HepG2 (cell line): ENCODE data around the gene GRB10. TPM values are rescaled to one million over a fixed set of nuclear protein-coding genes. Genes with fewer than 3 reads are reported as not detected.
A peak's percentile ranks its signal among the peaks of the same experiment; 100 is the strongest.

ENCODE experiments used
- EED ChIP-seq: sonication (generic); formaldehyde crosslinking; IDR thresholded peaks from 2 replicates; pipeline ENCODE4 v1.5.0; 2020; ENCODE audit warnings: mild to moderate bottlenecking, missing genetic modification reagents
- FOSL1 ChIP-seq: sonication (generic); formaldehyde crosslinking; IDR thresholded peaks from 2 replicates; pipeline ENCODE4 v1.9.0; 2021; ENCODE audit warnings: missing genetic modification reagents, borderline replicate concordance
- FOXA3 ChIP-seq: IDR thresholded peaks from 2 replicates; pipeline ENCODE4 v1.6.1; 2016; ENCODE audit warnings: missing genetic modification reagents, missing compliant biosample characterization
- GPN1 ChIP-seq: sonication (generic); formaldehyde crosslinking; IDR thresholded peaks from 2 replicates; pipeline ENCODE4 v1.5.1; 2020; ENCODE audit warnings: missing genetic modification reagents, borderline replicate concordance
- MATR3 ChIP-seq: sonication (generic); formaldehyde crosslinking; IDR thresholded peaks from 2 replicates; pipeline ENCODE4 v1.4.0; 2020; ENCODE audit warnings: missing genetic modification reagents
- MAZ ChIP-seq, 2 experiments: sonication (generic) in 1 of 2; formaldehyde crosslinking in 1 of 2; IDR thresholded peaks; 2 replicates each; pipeline versions ENCODE4 v1.5.0 to v1.6.1; 2012 to 2020; ENCODE audit warnings: low read depth in 2 of 2, mild to moderate bottlenecking in 2 of 2, borderline replicate concordance in 1 of 2, improper control_type of control experiment in 1 of 2, low read length in 1 of 2, missing genetic modification reagents in 1 of 2, moderate library complexity in 1 of 2
- MXD3 ChIP-seq: IDR thresholded peaks from 2 replicates; pipeline ENCODE4 v1.6.1; 2016; ENCODE audit warnings: mild to moderate bottlenecking, missing biosample characterization, missing genetic modification reagents
- SP5 ChIP-seq: IDR thresholded peaks from 2 replicates; pipeline ENCODE4 v1.6.1; 2016; ENCODE audit warnings: low read depth, borderline replicate concordance
- SPEN ChIP-seq: sonication (generic); formaldehyde crosslinking; IDR thresholded peaks from 2 replicates; pipeline ENCODE4 v1.5.1; 2020; ENCODE audit warnings: low read depth, mild to moderate bottlenecking, missing genetic modification reagents
- TAF1 ChIP-seq: sonication (generic); formaldehyde crosslinking; IDR thresholded peaks from 2 replicates; pipeline ENCODE4 v1.4.0; 2020; ENCODE audit warnings: missing genetic modification reagents
- ZBTB1 ChIP-seq: sonication (generic); formaldehyde crosslinking; IDR thresholded peaks from 2 replicates; pipeline ENCODE4 v1.4.0; 2020; ENCODE audit warnings: missing genetic modification reagents, borderline replicate concordance
- ZGPAT ChIP-seq: IDR thresholded peaks from 2 replicates; pipeline ENCODE4 v1.6.1; 2016; ENCODE audit warnings: mild to moderate bottlenecking
- ZKSCAN1 ChIP-seq: fragments of 150-350 bp; IDR thresholded peaks from 2 replicates; pipeline ENCODE4 v1.6.1; 2014; ENCODE audit warnings: low read length
- ZNF761 ChIP-seq: sonication (generic); formaldehyde crosslinking; conservative IDR thresholded peaks from 2 replicates; pipeline ENCODE4 v1.4.0; 2020; ENCODE audit warnings: mild to moderate bottlenecking, missing genetic modification reagents
- ZSCAN25 ChIP-seq: sonication (generic); formaldehyde crosslinking; IDR thresholded peaks from 2 replicates; pipeline ENCODE4 v1.8.0; 2022; ENCODE audit warnings: mild to moderate bottlenecking, missing genetic modification reagents
- polyA plus RNA-seq, 8 experiments: library from polyadenylated mRNA; depleted of rRNA in 3 of 8; stranded (reverse) in 7 of 8; unstranded in 1 of 8; fragments of >200 nt; fragmentation: Illumina TruSeq in 4 of 8; extraction: Trizol in 4 of 8; gene quantifications; 2 replicates each; pipeline versions ENCODE4 v1.2.1 to v1.2.3, GENCODE V29; 2011 to 2016; ENCODE audit warnings: low read depth in 4 of 8, missing spikeins in 1 of 8, mixed read lengths in 1 of 8; ENCODE audit not compliant: insufficient read depth in 1 of 8
- total RNA-seq, 5 experiments: library from RNA; depleted of rRNA; stranded (reverse); fragments of >200 nt; fragmentation: Illumina TruSeq; extraction: Trizol; gene quantifications; 2 replicates each; pipeline ENCODE4 v1.2.3, GENCODE V29; 2016; ENCODE audit warnings: low read depth in 1 of 5
- TF ChIP-seq, protein P1 (sequence below): sonication (generic); formaldehyde crosslinking; IDR thresholded peaks from 2 replicates; pipeline ENCODE4 v1.4.0; 2020; ENCODE audit warnings: missing genetic modification reagents
- TF ChIP-seq, protein P2 (sequence below): IDR thresholded peaks from 2 replicates; pipeline ENCODE4 v1.6.1; 2018; ENCODE audit warnings: missing genetic modification reagents, mild to moderate bottlenecking, missing compliant biosample characterization

GRB10 gene
- total and polyA plus RNA-seq, 2 of the 13 experiments (the other 11 are each of a cell fraction or from before 2014, with no cell fraction given): 4.0 to 6.8 TPM

DNA sequence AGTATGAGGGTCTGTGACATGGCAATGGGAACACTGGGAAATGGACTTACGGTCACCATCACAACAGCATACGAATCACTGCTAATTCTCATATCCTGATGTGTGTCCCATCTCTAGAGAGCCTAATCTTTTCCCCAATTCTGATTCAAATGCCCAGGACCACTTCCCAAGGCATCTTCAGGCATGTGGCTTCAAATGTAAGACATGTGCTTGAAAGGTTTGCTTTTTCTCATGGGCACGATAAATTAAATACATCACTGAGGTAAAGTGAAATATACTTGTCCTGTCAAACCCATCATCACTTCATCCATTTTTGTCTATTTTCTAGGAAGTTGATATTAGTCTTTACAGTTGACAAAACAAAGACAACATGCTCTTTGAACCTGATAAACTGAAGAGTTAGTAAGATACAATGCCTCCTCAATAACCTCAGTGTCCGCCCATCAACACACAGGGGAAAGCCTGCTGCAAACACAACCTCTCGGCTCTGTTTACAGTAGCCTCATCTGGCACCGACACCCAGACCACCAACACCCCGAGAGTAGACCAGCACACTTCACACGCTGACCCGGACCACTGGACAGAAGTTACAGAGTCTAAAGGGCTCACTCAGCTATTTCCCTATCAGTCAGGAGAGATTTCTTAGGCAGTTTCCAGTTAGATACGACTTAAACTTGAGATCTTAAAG is 24.8 kb downstream of the GRB10 start (continued):
- TF ChIP-seq, protein P1, sequence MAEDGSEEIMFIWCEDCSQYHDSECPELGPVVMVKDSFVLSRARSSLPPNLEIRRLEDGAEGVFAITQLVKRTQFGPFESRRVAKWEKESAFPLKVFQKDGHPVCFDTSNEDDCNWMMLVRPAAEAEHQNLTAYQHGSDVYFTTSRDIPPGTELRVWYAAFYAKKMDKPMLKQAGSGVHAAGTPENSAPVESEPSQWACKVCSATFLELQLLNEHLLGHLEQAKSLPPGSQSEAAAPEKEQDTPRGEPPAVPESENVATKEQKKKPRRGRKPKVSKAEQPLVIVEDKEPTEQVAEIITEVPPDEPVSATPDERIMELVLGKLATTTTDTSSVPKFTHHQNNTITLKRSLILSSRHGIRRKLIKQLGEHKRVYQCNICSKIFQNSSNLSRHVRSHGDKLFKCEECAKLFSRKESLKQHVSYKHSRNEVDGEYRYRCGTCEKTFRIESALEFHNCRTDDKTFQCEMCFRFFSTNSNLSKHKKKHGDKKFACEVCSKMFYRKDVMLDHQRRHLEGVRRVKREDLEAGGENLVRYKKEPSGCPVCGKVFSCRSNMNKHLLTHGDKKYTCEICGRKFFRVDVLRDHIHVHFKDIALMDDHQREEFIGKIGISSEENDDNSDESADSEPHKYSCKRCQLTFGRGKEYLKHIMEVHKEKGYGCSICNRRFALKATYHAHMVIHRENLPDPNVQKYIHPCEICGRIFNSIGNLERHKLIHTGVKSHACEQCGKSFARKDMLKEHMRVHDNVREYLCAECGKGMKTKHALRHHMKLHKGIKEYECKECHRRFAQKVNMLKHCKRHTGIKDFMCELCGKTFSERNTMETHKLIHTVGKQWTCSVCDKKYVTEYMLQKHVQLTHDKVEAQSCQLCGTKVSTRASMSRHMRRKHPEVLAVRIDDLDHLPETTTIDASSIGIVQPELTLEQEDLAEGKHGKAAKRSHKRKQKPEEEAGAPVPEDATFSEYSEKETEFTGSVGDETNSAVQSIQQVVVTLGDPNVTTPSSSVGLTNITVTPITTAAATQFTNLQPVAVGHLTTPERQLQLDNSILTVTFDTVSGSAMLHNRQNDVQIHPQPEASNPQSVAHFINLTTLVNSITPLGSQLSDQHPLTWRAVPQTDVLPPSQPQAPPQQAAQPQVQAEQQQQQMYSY (CRISPR knock-in tag): no peak
- no peak for TF ChIP-seq MATR3 (CRISPR knock-in tag)
- TF ChIP-seq SP5: peak; percentile 46; the same call in 1 of the 2 replicates
- no peak for TF ChIP-seq FOSL1 (CRISPR knock-in tag)
- no peak for TF ChIP-seq ZSCAN25 (CRISPR knock-in tag)
- TF ChIP-seq EED: no peak
- TF ChIP-seq ZKSCAN1: no peak
- TF ChIP-seq MXD3 (CRISPR knock-in tag): no peak
- no peak for TF ChIP-seq MAZ (IDR thresholded peaks at IDR 0.05; ENCODE audit: borderline replicate concordance, low read depth, low read length)
- no peak for TF ChIP-seq MAZ (CRISPR knock-in tag; IDR thresholded peaks at IDR 0.05; ENCODE audit: low read depth)
- no peak for TF ChIP-seq ZNF761 (CRISPR knock-in tag)
- TF ChIP-seq ZGPAT (CRISPR knock-in tag): peak; percentile 45; the same call in 1 of the 2 replicates
- no peak for TF ChIP-seq SPEN
- no peak for TF ChIP-seq ZBTB1 (CRISPR knock-in tag)
- no peak for TF ChIP-seq TAF1 (CRISPR knock-in tag)
- TF ChIP-seq FOXA3 (CRISPR knock-in tag): peak; percentile 58
- TF ChIP-seq GPN1 (CRISPR knock-in tag): no peak
- TF ChIP-seq, protein P2, sequence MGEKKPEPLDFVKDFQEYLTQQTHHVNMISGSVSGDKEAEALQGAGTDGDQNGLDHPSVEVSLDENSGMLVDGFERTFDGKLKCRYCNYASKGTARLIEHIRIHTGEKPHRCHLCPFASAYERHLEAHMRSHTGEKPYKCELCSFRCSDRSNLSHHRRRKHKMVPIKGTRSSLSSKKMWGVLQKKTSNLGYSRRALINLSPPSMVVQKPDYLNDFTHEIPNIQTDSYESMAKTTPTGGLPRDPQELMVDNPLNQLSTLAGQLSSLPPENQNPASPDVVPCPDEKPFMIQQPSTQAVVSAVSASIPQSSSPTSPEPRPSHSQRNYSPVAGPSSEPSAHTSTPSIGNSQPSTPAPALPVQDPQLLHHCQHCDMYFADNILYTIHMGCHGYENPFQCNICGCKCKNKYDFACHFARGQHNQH (CRISPR knock-in tag): peak; percentile 74
